Measurements from ENCODE around the gene OTUD3.

OTUD3 gene

GRCh38 chr1:19957779-19958178, 75.6 kb downstream of the OTUD3 start:
- no peak for DNase-seq

GRCh38 chr1:19960591-19960990, 78.4 kb downstream of the OTUD3 start:
- no peak for DNase-seq
